Measurements from ENCODE around the gene GAS2L1.
A peak's percentile ranks its signal among the peaks of the same experiment; 100 is the strongest.

Gene GAS2L1

GRCh38 chr22:29314537-29315285 is 8.3 kb downstream of the GAS2L1 start:
- peak overlapping the region in 1 of 2 donors; percentile 16 for H3K9ac ChIP-seq (ENCODE audit: low read depth in 1 of 2, low read length in 2 of 2)
- H3K27ac ChIP-seq (ENCODE audit: low read depth in 2 of 2, low read length in 2 of 2), result no peak overlapping the region
- no peaks in the 10 kb centered on the region for H3K9me3 ChIP-seq (ENCODE audit: control insufficient read depth in 2 of 2, low read length in 2 of 2)
- H3K4me1 ChIP-seq (ENCODE audit: control insufficient read depth in 2 of 2, insufficient read depth in 2 of 2, low read length in 2 of 2), result peaks cover 36 to 45% of the 10 kb centered on the region in 2 donors
- H3K36me3 ChIP-seq (ENCODE audit: control insufficient read depth in 2 of 2, insufficient read depth in 2 of 2, low read length in 2 of 2), result no peaks in the 10 kb centered on the region
- H3K27me3 ChIP-seq (ENCODE audit: control insufficient read depth in 2 of 2, insufficient read depth in 2 of 2, low read length in 2 of 2), result peaks cover 14 to 22% of the 10 kb centered on the region in 2 donors
- H3K4me3 ChIP-seq (ENCODE audit: low read length in 2 of 2), result peak overlapping the region; percentile 1 to 22

GRCh38 chr22:29315286-29316140 is 9.1 kb downstream of the GAS2L1 start, which contains the start of gene RASL10A:
Gene RASL10A (minus strand): TSS chr22:29315697. CDS start chr22:29315246, 451 bp downstream.
- Histone ChIP-seq H3K9ac (ENCODE audit: low read depth in 1 of 2, low read length in 2 of 2) (peak within 1 kb of the TSS in 1 of 2 donors; percentile 16), H3K4me1 (ENCODE audit: control insufficient read depth in 2 of 2, insufficient read depth in 2 of 2, low read length in 2 of 2) (peaks cover 30 to 39% of the 10 kb centered on the region in 2 donors), H3K27me3 (ENCODE audit: control insufficient read depth in 2 of 2, insufficient read depth in 2 of 2, low read length in 2 of 2) (peaks cover 14 to 22% of the 10 kb centered on the region in 2 donors)

GRCh38 chr22:29316141-29316828 is 9.8 kb downstream of the GAS2L1 start:
- Histone ChIP-seq H3K9ac (ENCODE audit: low read depth in 1 of 2, low read length in 2 of 2) (no peak overlapping the region), H3K36me3 (ENCODE audit: control insufficient read depth in 2 of 2, insufficient read depth in 2 of 2, low read length in 2 of 2) (no peaks in the 10 kb centered on the region), H3K9me3 (ENCODE audit: control insufficient read depth in 2 of 2, low read length in 2 of 2) (no peaks in the 10 kb centered on the region), H3K27me3 (ENCODE audit: control insufficient read depth in 2 of 2, insufficient read depth in 2 of 2, low read length in 2 of 2) (peaks cover 14 to 22% of the 10 kb centered on the region in 2 donors), H3K4me1 (ENCODE audit: control insufficient read depth in 2 of 2, insufficient read depth in 2 of 2, low read length in 2 of 2) (peaks cover 22 to 32% of the 10 kb centered on the region in 2 donors), H3K4me3 (ENCODE audit: low read length in 2 of 2) (no peak overlapping the region), H3K27ac (ENCODE audit: low read depth in 2 of 2, low read length in 2 of 2) (no peak overlapping the region)

More at GRCh38 chr22:29315286-29316140, 9.1 kb downstream of the GAS2L1 start, which contains the start of gene RASL10A:
- Histone ChIP-seq H3K4me3 (ENCODE audit: low read length in 2 of 2) (peak within 1 kb of the TSS; percentile 1 to 22), H3K36me3 (ENCODE audit: control insufficient read depth in 2 of 2, insufficient read depth in 2 of 2, low read length in 2 of 2) (no peaks in the 10 kb centered on the region), H3K9me3 (ENCODE audit: control insufficient read depth in 2 of 2, low read length in 2 of 2) (no peaks in the 10 kb centered on the region), H3K27ac (ENCODE audit: low read depth in 2 of 2, low read length in 2 of 2) (no peak within 1 kb of the TSS)

- H3K9ac ChIP-seq (ENCODE audit: low read depth in 1 of 2, low read length in 2 of 2), result no peak overlapping the region
- no peaks in the 10 kb centered on the region for H3K36me3 ChIP-seq (ENCODE audit: control insufficient read depth in 2 of 2, insufficient read depth in 2 of 2, low read length in 2 of 2)
- peaks cover 18 to 23% of the 10 kb centered on the region in 2 donors for H3K4me1 ChIP-seq (ENCODE audit: control insufficient read depth in 2 of 2, insufficient read depth in 2 of 2, low read length in 2 of 2)
- H3K27me3 ChIP-seq (ENCODE audit: control insufficient read depth in 2 of 2, insufficient read depth in 2 of 2, low read length in 2 of 2), result peaks cover 14 to 22% of the 10 kb centered on the region in 2 donors
- no peak overlapping the region for H3K27ac ChIP-seq (ENCODE audit: low read depth in 2 of 2, low read length in 2 of 2)
- H3K4me3 ChIP-seq (ENCODE audit: low read length in 2 of 2), result no peak overlapping the region
- no peaks in the 10 kb centered on the region for H3K9me3 ChIP-seq (ENCODE audit: control insufficient read depth in 2 of 2, low read length in 2 of 2)
These were observed 11.5 kb downstream of the GAS2L1 start for GRCh38 chr22:29317827-29318454.

GRCh38 chr22:29319072-29319471 is 12.6 kb downstream of the GAS2L1 start:
- Histone ChIP-seq H3K9me3 (ENCODE audit: control insufficient read depth in 2 of 2, low read length in 2 of 2) (no peaks in the 10 kb centered on the region), H3K4me3 (ENCODE audit: low read length in 2 of 2) (no peak overlapping the region), H3K36me3 (ENCODE audit: control insufficient read depth in 2 of 2, insufficient read depth in 2 of 2, low read length in 2 of 2) (no peaks in the 10 kb centered on the region), H3K4me1 (ENCODE audit: control insufficient read depth in 2 of 2, insufficient read depth in 2 of 2, low read length in 2 of 2) (peaks cover 8 to 12% of the 10 kb centered on the region in 2 donors), H3K27me3 (ENCODE audit: control insufficient read depth in 2 of 2, insufficient read depth in 2 of 2, low read length in 2 of 2) (peaks cover 14 to 16% of the 10 kb centered on the region in 2 donors), H3K27ac (ENCODE audit: low read depth in 2 of 2, low read length in 2 of 2) (no peak overlapping the region), H3K9ac (ENCODE audit: low read depth in 1 of 2, low read length in 2 of 2) (no peak overlapping the region)

GRCh38 chr22:29320546-29320945 is 14.1 kb downstream of the GAS2L1 start:
- Histone ChIP-seq H3K4me3 (ENCODE audit: low read length in 2 of 2) (no peak overlapping the region), H3K9me3 (ENCODE audit: control insufficient read depth in 2 of 2, low read length in 2 of 2) (no peaks in the 10 kb centered on the region), H3K27ac (ENCODE audit: low read depth in 2 of 2, low read length in 2 of 2) (no peak overlapping the region), H3K36me3 (ENCODE audit: control insufficient read depth in 2 of 2, insufficient read depth in 2 of 2, low read length in 2 of 2) (no peaks in the 10 kb centered on the region), H3K9ac (ENCODE audit: low read depth in 1 of 2, low read length in 2 of 2) (no peak overlapping the region), H3K4me1 (ENCODE audit: control insufficient read depth in 2 of 2, insufficient read depth in 2 of 2, low read length in 2 of 2) (no peaks in the 10 kb centered on the region), H3K27me3 (ENCODE audit: control insufficient read depth in 2 of 2, insufficient read depth in 2 of 2, low read length in 2 of 2) (peaks cover 8 to 11% of the 10 kb centered on the region in 2 donors)

GRCh38 chr22:29323641-29324040 is 17.2 kb downstream of the GAS2L1 start:
- Histone ChIP-seq H3K27me3 (ENCODE audit: control insufficient read depth in 2 of 2, insufficient read depth in 2 of 2, low read length in 2 of 2) (no peaks in the 10 kb centered on the region), H3K4me1 (ENCODE audit: control insufficient read depth in 2 of 2, insufficient read depth in 2 of 2, low read length in 2 of 2) (no peaks in the 10 kb centered on the region), H3K36me3 (ENCODE audit: control insufficient read depth in 2 of 2, insufficient read depth in 2 of 2, low read length in 2 of 2) (peaks cover 13 to 23% of the 10 kb centered on the region in 2 donors), H3K27ac (ENCODE audit: low read depth in 2 of 2, low read length in 2 of 2) (no peak overlapping the region), H3K9me3 (ENCODE audit: control insufficient read depth in 2 of 2, low read length in 2 of 2) (no peaks in the 10 kb centered on the region), H3K4me3 (ENCODE audit: low read length in 2 of 2) (no peak overlapping the region), H3K9ac (ENCODE audit: low read depth in 1 of 2, low read length in 2 of 2) (no peak overlapping the region)

- H3K4me3 ChIP-seq (ENCODE audit: low read length in 2 of 2), result no peak overlapping the region
- no peaks in the 10 kb centered on the region for H3K9me3 ChIP-seq (ENCODE audit: control insufficient read depth in 2 of 2, low read length in 2 of 2)
- H3K27ac ChIP-seq (ENCODE audit: low read depth in 2 of 2, low read length in 2 of 2), result no peak overlapping the region
- H3K9ac ChIP-seq (ENCODE audit: low read depth in 1 of 2, low read length in 2 of 2), result no peak overlapping the region
- no peaks in the 10 kb centered on the region for H3K4me1 ChIP-seq (ENCODE audit: control insufficient read depth in 2 of 2, insufficient read depth in 2 of 2, low read length in 2 of 2)
- H3K36me3 ChIP-seq (ENCODE audit: control insufficient read depth in 2 of 2, insufficient read depth in 2 of 2, low read length in 2 of 2), result peaks cover 16 to 28% of the 10 kb centered on the region in 2 donors
- no peaks in the 10 kb centered on the region for H3K27me3 ChIP-seq (ENCODE audit: control insufficient read depth in 2 of 2, insufficient read depth in 2 of 2, low read length in 2 of 2)
These were observed 18.9 kb downstream of the GAS2L1 start for GRCh38 chr22:29325356-29325755.

GRCh38 chr22:29325785-29326315 is 19.4 kb downstream of the GAS2L1 start:
- Histone ChIP-seq H3K9ac (ENCODE audit: low read depth in 1 of 2, low read length in 2 of 2) (no peak overlapping the region), H3K36me3 (ENCODE audit: control insufficient read depth in 2 of 2, insufficient read depth in 2 of 2, low read length in 2 of 2) (peaks cover 19 to 31% of the 10 kb centered on the region in 2 donors)

More at GRCh38 chr22:29325785-29326315, 19.4 kb downstream of the GAS2L1 start:
- Histone ChIP-seq H3K27me3 (ENCODE audit: control insufficient read depth in 2 of 2, insufficient read depth in 2 of 2, low read length in 2 of 2) (no peaks in the 10 kb centered on the region), H3K27ac (ENCODE audit: low read depth in 2 of 2, low read length in 2 of 2) (no peak overlapping the region), H3K9me3 (ENCODE audit: control insufficient read depth in 2 of 2, low read length in 2 of 2) (no peaks in the 10 kb centered on the region), H3K4me3 (ENCODE audit: low read length in 2 of 2) (no peak overlapping the region), H3K4me1 (ENCODE audit: control insufficient read depth in 2 of 2, insufficient read depth in 2 of 2, low read length in 2 of 2) (no peaks in the 10 kb centered on the region)

Data from mucosa of rectum (tissue), 2 donors.